Neutrophil (primary cell): Measurements from ENCODE around the gene EFNA5.
A peak's percentile ranks its signal among the peaks of the same experiment; 100 is the strongest.
"Not testable (repeated sequence)": the region's sequence is repeated elsewhere in the genome, so short reads cannot be mapped to it uniquely, and the experiment has no call there.

Experiments used
- H3K27ac ChIP-seq: fragments of 200-600 bp; sonication (generic); 2 replicates; pipeline ENCODE4 v1.5.1; 2016; ENCODE audit warnings: mild to moderate bottlenecking, moderate library complexity
- H3K27me3 ChIP-seq: fragments of 200-600 bp; sonication (generic); 2 replicates; pipeline ENCODE4 v1.6.0; 2016; ENCODE audit warnings: mild to moderate bottlenecking
- H3K36me3 ChIP-seq: fragments of 200-600 bp; sonication (generic); 2 replicates; pipeline ENCODE4 v1.5.1; 2017
- H3K4me1 ChIP-seq, 2 experiments: fragments of 200-600 bp in 1 of 2; sonication (generic) in 1 of 2; 1 replicate in 1 of 2; 2 replicates in 1 of 2; pipeline versions ENCODE4 v1.5.1 to v1.6.1; 2013 to 2016; ENCODE audit warnings: low read depth in 1 of 2, low read length in 1 of 2, mild to moderate bottlenecking in 1 of 2, moderate library complexity in 1 of 2; ENCODE audit not compliant: control insufficient read depth in 1 of 2, insufficient read depth in 1 of 2
- H3K4me3 ChIP-seq, 2 experiments: fragments of 200-600 bp in 1 of 2; sonication (generic) in 1 of 2; 1 replicate in 1 of 2; 2 replicates in 1 of 2; pipeline ENCODE4 v1.5.1; 2013 to 2016; ENCODE audit warnings: low read depth in 1 of 2, low read length in 1 of 2, mild to moderate bottlenecking in 1 of 2, moderate library complexity in 1 of 2
- H3K9me3 ChIP-seq: fragments of 200-600 bp; sonication (generic); 2 replicates; pipeline ENCODE4 v1.5.1; 2016
- CTCF ChIP-seq: fragments of 200-600 bp; sonication (generic); IDR thresholded peaks from 2 replicates; pipeline ENCODE4 v1.5.1; 2016; ENCODE audit warnings: antibody characterized with exemption

The EFNA5 gene

GRCh38 chr5:107457138-107457537, 213.6 kb downstream of the EFNA5 start:
- no peaks in the 10 kb centered on the region for H3K9me3 ChIP-seq
- no peaks in the 10 kb centered on the region for H3K36me3 ChIP-seq
- peak overlapping the region; percentile 70 for H3K27ac ChIP-seq
- peaks cover 21 to 22% of the 10 kb centered on the region in 2 experiments for H3K4me1 ChIP-seq
- no peak overlapping the region for H3K4me3 ChIP-seq
- no peak for TF ChIP-seq CTCF
- H3K27me3 ChIP-seq: no peaks in the 10 kb centered on the region

GRCh38 chr5:107456281-107456715, 214.4 kb downstream of the EFNA5 start:
- Histone ChIP-seq H3K27me3 (no peaks in the 10 kb centered on the region), H3K27ac (peak overlapping the region; percentile 70), H3K4me1 (peaks cover 21 to 22% of the 10 kb centered on the region in 2 experiments), H3K9me3 (no peaks in the 10 kb centered on the region), H3K4me3 (no peak overlapping the region), H3K36me3 (no peaks in the 10 kb centered on the region)
- TF ChIP-seq CTCF: no peak

GRCh38 chr5:107455111-107455544, 215.6 kb downstream of the EFNA5 start:
- Histone ChIP-seq H3K4me1 (peaks cover 21 to 22% of the 10 kb centered on the region in 2 experiments), H3K9me3 (no peaks in the 10 kb centered on the region), H3K27me3 (no peaks in the 10 kb centered on the region), H3K27ac (peak overlapping the region; percentile 70), H3K4me3 (no peak overlapping the region), H3K36me3 (no peaks in the 10 kb centered on the region)
- no peak for TF ChIP-seq CTCF

- peaks cover 17 to 18% of the 10 kb centered on the region in 2 experiments for H3K4me1 ChIP-seq
- H3K27ac ChIP-seq, H3K36me3 ChIP-seq, H3K4me3 ChIP-seq, H3K9me3 ChIP-seq, H3K27me3 ChIP-seq: not testable (repeated sequence)
Measured at GRCh38 chr5:107451827-107452226, 218.9 kb downstream of the EFNA5 start.

- Histone ChIP-seq H3K27me3 (no peaks in the 10 kb centered on the region), H3K27ac (no peak overlapping the region), H3K36me3 (no peaks in the 10 kb centered on the region), H3K4me3 (no peak overlapping the region), H3K9me3 (no peaks in the 10 kb centered on the region), H3K4me1 (peaks cover 9 to 10% of the 10 kb centered on the region in 2 experiments)
- no peak for TF ChIP-seq CTCF
Measured at GRCh38 chr5:107451028-107451427, 219.7 kb downstream of the EFNA5 start.

GRCh38 chr5:107450531-107450930, 220.2 kb downstream of the EFNA5 start:
- Histone ChIP-seq H3K4me3 (no peak overlapping the region), H3K9me3 (no peaks in the 10 kb centered on the region), H3K27ac (no peak overlapping the region), H3K27me3 (no peaks in the 10 kb centered on the region), H3K4me1 (peaks cover 4 to 5% of the 10 kb centered on the region in 2 experiments), H3K36me3 (no peaks in the 10 kb centered on the region)
- no peak for TF ChIP-seq CTCF
